GM19372 (cell line): ENCODE measurements around the gene SLC7A8.
"Not testable (repeated sequence)": the region's sequence is repeated elsewhere in the genome, so short reads cannot be mapped to it uniquely, and the experiment has no call there.

Source experiments
- ATAC-seq: cut with Tn5 transposase; IDR thresholded peaks from one replicate; pipeline ENCODE4 v1.9.1; 2021; ENCODE audit warnings: mild to moderate bottlenecking, low read depth, moderate library complexity; ENCODE audit not compliant: unreplicated experiment

Gene SLC7A8

GRCh38 chr14:23183479-23183878 is at the start of gene SLC7A8:
Gene SLC7A8 (minus strand): TSS chr14:23183660. CDS start chr14:23182914, 746 bp downstream.
- no peak for ATAC-seq

- ATAC-seq, result not testable (repeated sequence)
These were observed 48.9 kb upstream of the SLC7A8 start for GRCh38 chr14:23232241-23232808.

GRCh38 chr14:23228812-23229211 is 45.4 kb upstream of the SLC7A8 start:
- no peak for ATAC-seq

GRCh38 chr14:23227566-23227965 is 44.1 kb upstream of the SLC7A8 start:
- ATAC-seq, result no peak

GRCh38 chr14:23224958-23225357 is 41.5 kb upstream of the SLC7A8 start:
- not testable (repeated sequence) for ATAC-seq

GRCh38 chr14:23219075-23219474 is 35.6 kb upstream of the SLC7A8 start:
- ATAC-seq, result no peak

- no peak for ATAC-seq
These were observed 33.9 kb upstream of the SLC7A8 start for GRCh38 chr14:23217032-23218020.

GRCh38 chr14:23215421-23215820 is 32.0 kb upstream of the SLC7A8 start:
- no peak for ATAC-seq

GRCh38 chr14:23209651-23210423 is 26.4 kb upstream of the SLC7A8 start:
- no peak for ATAC-seq

GRCh38 chr14:23208324-23208723 is 24.9 kb upstream of the SLC7A8 start:
- ATAC-seq, result no peak

GRCh38 chr14:23207146-23207540 is 23.7 kb upstream of the SLC7A8 start:
- ATAC-seq, result no peak

GRCh38 chr14:23206422-23207145 is 23.1 kb upstream of the SLC7A8 start:
- no peak for ATAC-seq

GRCh38 chr14:23202001-23202400 is 18.5 kb upstream of the SLC7A8 start:
- no peak for ATAC-seq

GRCh38 chr14:23199141-23199540 is 15.7 kb upstream of the SLC7A8 start:
- ATAC-seq, result not testable (repeated sequence)

GRCh38 chr14:23196487-23196886 is 13.0 kb upstream of the SLC7A8 start:
- ATAC-seq, result not testable (repeated sequence)

- ATAC-seq, result no peak
These were observed 12.2 kb upstream of the SLC7A8 start for GRCh38 chr14:23195552-23196101.

GRCh38 chr14:23193432-23193831 is 10.0 kb upstream of the SLC7A8 start:
- ATAC-seq, result no peak

GRCh38 chr14:23187925-23188324 is 4.5 kb upstream of the SLC7A8 start:
- no peak for ATAC-seq

- no peak for ATAC-seq
These were observed 3.6 kb upstream of the SLC7A8 start for GRCh38 chr14:23186913-23187654.
